ENCODE data around the gene TCEAL9. TPM values are rescaled to one million over a fixed set of nuclear protein-coding genes. Genes with fewer than 3 reads are reported as not detected.
"Not testable (repeated sequence)": the region's sequence is repeated elsewhere in the genome, so short reads cannot be mapped to it uniquely, and the experiment has no call there.

TCEAL9 gene
- total RNA-seq, 2 experiments from 2014 or later: 1.5 to 2.3 TPM

DNA sequence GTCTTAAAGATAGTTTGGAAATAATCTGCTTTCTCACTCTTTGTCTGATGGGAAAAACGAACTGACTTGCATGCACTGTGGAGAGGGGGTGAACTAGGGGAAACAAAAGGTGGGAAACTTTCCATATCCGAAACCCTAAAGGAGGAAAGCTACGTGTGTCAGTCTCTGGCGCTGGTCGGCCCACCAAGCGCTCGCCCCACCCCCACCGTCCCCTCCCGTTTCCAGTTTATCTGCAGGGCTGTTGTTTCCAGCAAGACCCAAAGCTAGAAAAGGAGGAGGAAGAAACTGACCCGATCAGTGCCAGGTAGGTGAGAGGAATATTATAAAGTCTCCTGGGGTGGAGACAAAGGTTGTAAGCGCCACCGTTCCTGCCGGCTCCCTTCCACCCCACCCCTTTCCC, 552 bp downstream of the TCEAL9 start:
- Mint-ChIP-seq H3K36me3 (ENCODE audit: low read depth) (no peaks in the 10 kb centered on the region), H3K27ac (no peak overlapping the region), H3K27me3 (no peaks in the 10 kb centered on the region), H3K4me3 (peak overlapping the region; percentile 75), H3K4me1 (peaks cover 6% of the 10 kb centered on the region), H3K9me3 (ENCODE audit: low read depth) (no peaks in the 10 kb centered on the region)
- ATAC-seq (no peak), DNase-seq (no peak)
- ChIA-PET POLR2A (no interaction called here), CTCF (interaction anchor here (0.8 kb wide), 1 partner anchor 108 kb away, joined by 3 read pairs; no protein-coding TSS in a partner anchor)
- intact Hi-C loops (cut with DNase I, micrococcal nuclease): loop anchor here in 1 of 2 experiments (5.0 kb wide), 1 partner anchor 105 kb away; no protein-coding TSS in a partner anchor

DNA sequence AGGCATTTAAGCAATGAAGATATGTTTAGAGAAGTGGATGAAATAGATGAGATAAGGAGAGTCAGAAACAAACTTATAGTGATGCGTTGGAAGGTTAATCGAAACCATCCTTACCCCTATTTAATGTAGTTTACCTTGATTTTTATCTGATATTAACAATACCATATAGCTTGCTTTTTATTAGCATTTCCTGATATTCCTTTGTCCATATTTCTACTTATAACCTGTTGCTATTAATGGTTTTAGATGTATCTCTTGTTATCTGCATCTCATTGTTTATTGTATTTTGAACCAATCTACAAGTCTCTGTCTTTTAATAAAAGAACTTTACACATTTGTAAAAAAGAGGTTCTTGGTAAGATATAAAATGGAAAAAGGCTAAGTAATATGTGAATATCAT, 1.6 kb downstream of the TCEAL9 start:
- no peaks in the 10 kb centered on the region for H3K9me3 Mint-ChIP-seq (ENCODE audit: low read depth)
- H3K27me3 Mint-ChIP-seq: no peaks in the 10 kb centered on the region
- no peaks in the 10 kb centered on the region for H3K36me3 Mint-ChIP-seq (ENCODE audit: low read depth)
- H3K27ac Mint-ChIP-seq: no peak overlapping the region
- ChIA-PET POLR2A (no interaction called here), CTCF (no interaction called here)
- ATAC-seq (no peak), DNase-seq (no peak)
- intact Hi-C loops (cut with DNase I, micrococcal nuclease): loop anchor here in 1 of 2 experiments (5.0 kb wide), 1 partner anchor 104 kb away; no protein-coding TSS in a partner anchor
- no peak overlapping the region for H3K4me3 Mint-ChIP-seq
- H3K4me1 Mint-ChIP-seq: peaks cover 6% of the 10 kb centered on the region

DNA sequence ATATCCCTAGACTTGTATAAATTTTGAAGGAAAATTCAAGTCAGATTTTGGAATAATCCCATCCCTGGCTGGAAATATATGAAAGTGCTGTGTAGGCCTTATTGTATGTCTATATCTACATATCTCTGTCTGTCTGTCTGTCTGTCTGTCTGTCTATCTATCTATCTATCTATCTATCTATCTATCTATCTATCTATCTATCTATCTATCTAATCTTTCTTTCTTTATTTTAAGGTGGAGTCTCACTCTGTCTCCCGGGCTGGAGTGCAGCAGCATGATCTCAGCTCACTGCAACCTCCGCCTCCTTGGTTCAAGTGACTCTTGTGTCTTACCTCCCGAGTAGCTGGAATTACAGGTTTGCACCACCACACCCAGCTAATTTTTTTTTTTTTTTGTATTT, 3.3 kb downstream of the TCEAL9 start:
- ATAC-seq; H3K36me3 Mint-ChIP-seq (ENCODE audit: low read depth); H3K27ac Mint-ChIP-seq; H3K4me3 Mint-ChIP-seq; H3K27me3 Mint-ChIP-seq; DNase-seq; H3K9me3 Mint-ChIP-seq (ENCODE audit: low read depth); H3K4me1 Mint-ChIP-seq; CTCF ChIA-PET: not testable (repeated sequence)
- POLR2A ChIA-PET: interaction anchor here (0.6 kb wide), 1 partner anchor 253 kb away, joined by 3 read pairs; no protein-coding TSS in a partner anchor
- intact Hi-C loops (cut with DNase I, micrococcal nuclease): loop anchor here in 1 of 2 experiments (5.0 kb wide), 1 partner anchor 103 kb away; no protein-coding TSS in a partner anchor

DNA sequence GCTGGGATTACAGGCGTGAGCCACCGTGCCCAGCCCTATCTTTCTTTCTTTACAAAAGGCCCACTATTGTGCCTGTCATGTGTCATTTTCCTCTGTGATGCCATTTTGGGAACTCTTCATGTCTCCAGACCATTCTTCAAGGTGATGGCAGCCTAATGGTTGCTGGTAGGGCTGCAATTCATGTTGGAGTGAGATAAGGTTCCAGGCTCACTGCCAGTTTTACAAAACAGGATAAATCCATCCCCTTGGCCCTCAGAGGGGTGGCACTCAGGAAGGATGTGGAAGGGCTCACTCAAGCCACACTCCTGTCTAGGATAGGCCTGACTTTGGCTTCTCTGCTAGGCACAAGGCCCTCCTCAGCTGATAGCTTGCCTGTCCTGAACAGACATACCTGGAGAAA, 3.8 kb downstream of the TCEAL9 start:
- DNase-seq: no peak
- no peak overlapping the region for H3K4me3 Mint-ChIP-seq
- ChIA-PET CTCF (no interaction called here), POLR2A (interaction anchor here (0.6 kb wide), 1 partner anchor 254 kb away, joined by 3 read pairs; no protein-coding TSS in a partner anchor)
- intact Hi-C loops (cut with DNase I, micrococcal nuclease): no loop called here
- no peak for ATAC-seq
- no peaks in the 10 kb centered on the region for H3K27me3 Mint-ChIP-seq
- H3K36me3 Mint-ChIP-seq (ENCODE audit: low read depth): no peaks in the 10 kb centered on the region
- peaks cover 6% of the 10 kb centered on the region for H3K4me1 Mint-ChIP-seq
- no peaks in the 10 kb centered on the region for H3K9me3 Mint-ChIP-seq (ENCODE audit: low read depth)
- H3K27ac Mint-ChIP-seq: no peak overlapping the region

DNA sequence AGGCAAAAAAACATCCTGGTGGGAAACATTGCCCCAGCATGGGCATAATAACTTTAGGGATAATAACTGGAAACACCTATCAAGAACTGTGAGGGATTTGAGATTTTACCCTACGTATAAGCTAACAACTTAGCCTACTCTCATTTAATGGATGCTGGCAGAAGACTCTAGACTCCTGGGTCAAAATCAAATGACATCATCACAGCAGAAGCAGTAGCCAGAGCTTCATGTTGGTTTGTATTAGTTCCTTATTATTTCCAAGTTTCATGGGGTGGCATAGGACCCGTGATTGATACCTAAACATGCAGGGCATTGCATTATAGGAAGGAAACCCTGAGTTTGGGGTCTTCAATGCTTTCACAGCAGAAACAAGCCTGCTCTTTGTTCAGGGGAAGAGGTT, 4.6 kb downstream of the TCEAL9 start:
- Mint-ChIP-seq H3K27me3 (no peaks in the 10 kb centered on the region), H3K9me3 (ENCODE audit: low read depth) (no peaks in the 10 kb centered on the region), H3K4me3 (no peak overlapping the region), H3K36me3 (ENCODE audit: low read depth) (no peaks in the 10 kb centered on the region), H3K27ac (no peak overlapping the region), H3K4me1 (peaks cover 5% of the 10 kb centered on the region)
- ChIA-PET POLR2A (no interaction called here), CTCF (no interaction called here)
- ATAC-seq: no peak
- DNase-seq: no peak
- intact Hi-C loops (cut with DNase I, micrococcal nuclease): no loop called here

DNA sequence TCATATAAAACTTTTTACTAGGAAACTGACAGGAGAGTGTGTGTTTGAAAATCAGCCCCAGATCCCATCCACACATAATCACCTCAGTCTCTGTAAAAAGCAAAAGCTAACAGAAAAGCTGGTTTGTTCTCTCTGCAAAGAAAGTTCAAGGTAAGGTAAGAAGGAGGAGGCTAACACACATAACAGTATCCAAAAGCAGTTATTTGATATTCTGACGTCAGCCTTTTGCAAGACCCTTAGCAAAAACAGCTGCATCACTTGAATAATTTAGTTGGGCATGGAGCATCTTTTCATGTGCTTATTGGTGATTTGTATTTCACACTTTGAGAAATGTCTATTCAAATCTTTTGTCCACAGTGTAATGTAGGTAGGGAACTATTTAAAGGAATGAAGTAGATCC, 5.5 kb downstream of the TCEAL9 start:
- ChIA-PET CTCF (no interaction called here), POLR2A (no interaction called here)
- no peak overlapping the region for H3K27ac Mint-ChIP-seq
- no peaks in the 10 kb centered on the region for H3K9me3 Mint-ChIP-seq (ENCODE audit: low read depth)
- H3K36me3 Mint-ChIP-seq (ENCODE audit: low read depth): no peaks in the 10 kb centered on the region
- no peak for DNase-seq
- no peaks in the 10 kb centered on the region for H3K27me3 Mint-ChIP-seq
- H3K4me1 Mint-ChIP-seq: no peaks in the 10 kb centered on the region
- no peak overlapping the region for H3K4me3 Mint-ChIP-seq
- no peak for ATAC-seq
- intact Hi-C loops (cut with DNase I, micrococcal nuclease): no loop called here

DNA sequence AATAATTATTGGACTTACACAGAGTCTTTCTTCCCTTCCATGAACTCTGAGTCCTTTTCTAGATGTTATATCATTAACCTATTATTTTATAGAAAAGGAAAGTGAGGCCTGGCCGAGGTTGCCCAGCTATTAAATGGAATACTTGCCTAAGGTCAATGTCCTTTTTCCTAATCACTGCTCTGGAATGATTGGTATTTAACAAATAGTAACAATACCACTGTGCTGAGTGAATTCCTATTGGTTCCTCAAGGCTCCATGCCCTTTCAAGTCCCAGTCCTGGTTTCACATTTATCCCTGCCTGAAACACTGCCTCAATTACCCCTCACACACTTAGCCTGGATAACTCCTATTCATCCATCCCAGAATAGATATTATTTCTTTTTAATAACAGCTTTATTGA, 6.2 kb downstream of the TCEAL9 start:
- Mint-ChIP-seq H3K27ac (no peak overlapping the region), H3K4me3 (no peak overlapping the region), H3K36me3 (ENCODE audit: low read depth) (no peaks in the 10 kb centered on the region), H3K9me3 (ENCODE audit: low read depth) (no peaks in the 10 kb centered on the region), H3K4me1 (no peaks in the 10 kb centered on the region), H3K27me3 (no peaks in the 10 kb centered on the region)
- ATAC-seq (no peak), DNase-seq (no peak)
- CTCF ChIA-PET: no interaction called here
- POLR2A ChIA-PET: no interaction called here
- intact Hi-C loops (cut with DNase I, micrococcal nuclease): no loop called here

DNA sequence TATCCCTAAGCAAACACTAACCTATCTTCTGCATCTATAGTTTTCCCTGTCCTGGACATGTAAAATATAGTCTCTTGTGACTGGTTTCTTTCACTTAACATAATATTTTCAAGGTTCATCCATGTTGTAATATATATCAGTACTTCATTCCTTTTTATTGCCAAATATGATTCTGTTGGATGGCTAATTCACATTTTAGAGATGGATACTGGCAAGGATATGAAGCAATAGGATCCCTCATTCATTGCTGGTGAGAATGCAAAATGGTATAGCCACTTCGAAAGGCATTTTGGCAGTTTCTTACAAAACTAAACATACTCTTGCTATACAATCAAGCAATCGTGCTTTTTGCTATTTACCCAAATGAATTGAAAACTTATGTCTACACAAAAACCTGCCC, 6.7 kb downstream of the TCEAL9 start:
- H3K9me3 Mint-ChIP-seq (ENCODE audit: low read depth): no peaks in the 10 kb centered on the region
- no peaks in the 10 kb centered on the region for H3K36me3 Mint-ChIP-seq (ENCODE audit: low read depth)
- intact Hi-C loops (cut with DNase I, micrococcal nuclease): no loop called here
- H3K4me1 Mint-ChIP-seq: no peaks in the 10 kb centered on the region
- ATAC-seq (no peak), DNase-seq (no peak)
- ChIA-PET POLR2A (no interaction called here), CTCF (no interaction called here)
- H3K4me3 Mint-ChIP-seq: no peak overlapping the region
- H3K27ac Mint-ChIP-seq: no peak overlapping the region
- H3K27me3 Mint-ChIP-seq: no peaks in the 10 kb centered on the region

DNA sequence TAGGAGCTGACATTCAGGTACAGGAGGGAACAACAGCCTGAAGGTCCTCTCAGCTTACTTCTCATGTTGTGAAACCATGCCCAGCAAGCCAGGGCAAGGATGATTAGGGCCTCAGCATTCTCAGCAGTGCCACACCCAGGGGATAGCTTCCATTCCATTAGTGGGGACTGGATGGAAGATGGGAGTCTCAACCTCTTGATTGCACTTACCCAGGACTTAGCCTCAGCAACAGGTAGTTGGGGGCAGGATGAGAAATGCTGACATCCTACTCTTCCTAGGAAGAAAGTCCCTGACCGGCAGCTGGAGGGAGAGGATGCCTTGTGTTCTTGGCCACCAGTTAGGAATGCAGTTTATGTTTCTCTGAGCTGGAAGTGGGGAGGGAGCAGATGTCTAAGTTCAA, 11.2 kb downstream of the TCEAL9 start:
- no peaks in the 10 kb centered on the region for H3K9me3 Mint-ChIP-seq (ENCODE audit: low read depth)
- intact Hi-C loops (cut with DNase I, micrococcal nuclease): no loop called here
- H3K27ac Mint-ChIP-seq: no peak overlapping the region
- no peaks in the 10 kb centered on the region for H3K36me3 Mint-ChIP-seq (ENCODE audit: low read depth)
- H3K4me3 Mint-ChIP-seq: no peak overlapping the region
- DNase-seq (no peak), ATAC-seq (no peak)
- no peaks in the 10 kb centered on the region for H3K4me1 Mint-ChIP-seq
- no peaks in the 10 kb centered on the region for H3K27me3 Mint-ChIP-seq
- ChIA-PET CTCF (interaction anchor here (1.0 to 1.1 kb wide), 2 partner anchors 12 to 465 kb away, joined by 3 read pairs; no protein-coding TSS in a partner anchor), POLR2A (no interaction called here)

DNA sequence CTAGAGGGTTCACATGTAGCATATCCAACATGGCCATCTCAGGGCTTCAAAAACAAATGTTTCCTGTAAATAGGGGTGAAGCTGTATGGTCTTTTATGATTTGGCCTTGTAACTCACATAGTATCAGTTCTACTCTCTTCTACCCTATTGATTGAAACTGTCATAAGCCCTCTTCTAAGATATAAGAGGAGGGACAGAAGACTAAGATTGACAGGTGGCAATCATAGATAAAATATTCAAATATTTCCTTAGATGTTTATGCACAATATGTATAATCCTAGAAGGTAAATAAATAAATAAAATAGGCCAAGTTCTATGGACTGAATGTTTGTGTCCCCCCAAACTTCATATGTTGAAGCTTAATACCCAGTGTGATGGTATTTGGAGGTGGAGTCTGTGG, 13.2 kb downstream of the TCEAL9 start:
- no peak for DNase-seq
- Mint-ChIP-seq H3K27ac (no peak overlapping the region), H3K9me3 (ENCODE audit: low read depth) (no peaks in the 10 kb centered on the region), H3K4me3 (no peak overlapping the region), H3K27me3 (no peaks in the 10 kb centered on the region), H3K36me3 (ENCODE audit: low read depth) (no peaks in the 10 kb centered on the region), H3K4me1 (no peaks in the 10 kb centered on the region)
- intact Hi-C loops (cut with DNase I, micrococcal nuclease): no loop called here
- no peak for ATAC-seq
- POLR2A ChIA-PET: no interaction called here
- CTCF ChIA-PET: no interaction called here

DNA sequence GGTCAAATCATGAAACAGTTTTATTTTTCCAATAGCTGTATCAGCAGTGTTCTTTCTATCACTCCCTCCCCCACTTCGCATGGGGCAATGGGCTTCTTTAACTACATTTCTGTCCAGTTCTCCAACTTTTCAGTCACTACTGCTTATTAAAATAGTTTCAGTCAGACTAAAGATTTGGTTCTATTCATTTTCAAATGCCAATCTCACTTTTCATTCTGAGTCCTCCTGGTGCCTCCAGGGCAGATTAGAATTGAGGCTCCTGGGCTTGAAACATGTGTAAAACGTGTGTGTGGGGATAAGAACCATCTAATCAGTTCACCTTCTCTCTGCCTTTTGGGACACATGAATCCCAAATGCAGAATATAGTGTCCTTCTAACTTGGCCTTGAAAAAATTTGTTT, 16.6 kb downstream of the TCEAL9 start:
- peaks cover 3% of the 10 kb centered on the region for H3K36me3 Mint-ChIP-seq (ENCODE audit: low read depth)
- H3K27ac Mint-ChIP-seq: no peak overlapping the region
- intact Hi-C loops (cut with DNase I, micrococcal nuclease): no loop called here
- POLR2A ChIA-PET: no interaction called here
- peaks cover 3% of the 10 kb centered on the region for H3K4me1 Mint-ChIP-seq
- H3K27me3 Mint-ChIP-seq: no peaks in the 10 kb centered on the region
- DNase-seq: no peak
- H3K4me3 Mint-ChIP-seq: no peak overlapping the region
- no peaks in the 10 kb centered on the region for H3K9me3 Mint-ChIP-seq (ENCODE audit: low read depth)
- CTCF ChIA-PET: no interaction called here
- no peak for ATAC-seq

DNA sequence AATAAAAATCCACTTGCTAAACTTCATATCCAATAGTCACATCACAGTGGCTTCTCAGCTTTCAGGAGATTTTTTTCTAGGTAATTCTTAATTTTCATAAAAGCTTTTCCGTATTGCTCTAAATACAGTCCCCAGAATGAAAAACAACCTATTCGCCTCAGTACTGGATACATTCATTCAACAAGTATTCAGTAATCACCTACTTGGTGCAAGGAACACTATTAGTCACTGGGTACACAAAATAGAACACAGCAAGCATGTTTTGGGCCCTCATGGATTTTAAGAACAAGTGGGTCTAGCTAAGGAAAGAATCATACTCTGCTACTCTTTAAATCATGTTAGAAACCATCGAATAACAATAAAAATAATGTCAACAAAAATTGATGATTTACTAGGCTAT, 17.3 kb downstream of the TCEAL9 start:
- H3K36me3 Mint-ChIP-seq (ENCODE audit: low read depth): peaks cover 3% of the 10 kb centered on the region
- H3K9me3 Mint-ChIP-seq (ENCODE audit: low read depth): no peaks in the 10 kb centered on the region
- DNase-seq (no peak), ATAC-seq (no peak)
- no peaks in the 10 kb centered on the region for H3K27me3 Mint-ChIP-seq
- ChIA-PET POLR2A (no interaction called here), CTCF (no interaction called here)
- intact Hi-C loops (cut with DNase I, micrococcal nuclease): no loop called here
- H3K4me1 Mint-ChIP-seq: peaks cover 3% of the 10 kb centered on the region
- H3K4me3 Mint-ChIP-seq: no peak overlapping the region
- H3K27ac Mint-ChIP-seq: no peak overlapping the region

Measured in activated CD4-positive, alpha-beta T cell treated with anti-CD3 and anti-CD28 coated beads for 36 hours (primary cell).